ENCODE measurements around the gene ZSCAN23. TPM values are rescaled to one million over a fixed set of nuclear protein-coding genes. Genes with fewer than 3 reads are reported as not detected.
A peak's percentile ranks its signal among the peaks of the same experiment; 100 is the strongest.

The ZSCAN23 gene
- total and polyA plus RNA-seq, 9 of the 15 experiments (the other 6 are each of a cell fraction or from before 2014, with no cell fraction given) = 0.05 to 0.29 (median 0.21) TPM; not detected in 1

DNA sequence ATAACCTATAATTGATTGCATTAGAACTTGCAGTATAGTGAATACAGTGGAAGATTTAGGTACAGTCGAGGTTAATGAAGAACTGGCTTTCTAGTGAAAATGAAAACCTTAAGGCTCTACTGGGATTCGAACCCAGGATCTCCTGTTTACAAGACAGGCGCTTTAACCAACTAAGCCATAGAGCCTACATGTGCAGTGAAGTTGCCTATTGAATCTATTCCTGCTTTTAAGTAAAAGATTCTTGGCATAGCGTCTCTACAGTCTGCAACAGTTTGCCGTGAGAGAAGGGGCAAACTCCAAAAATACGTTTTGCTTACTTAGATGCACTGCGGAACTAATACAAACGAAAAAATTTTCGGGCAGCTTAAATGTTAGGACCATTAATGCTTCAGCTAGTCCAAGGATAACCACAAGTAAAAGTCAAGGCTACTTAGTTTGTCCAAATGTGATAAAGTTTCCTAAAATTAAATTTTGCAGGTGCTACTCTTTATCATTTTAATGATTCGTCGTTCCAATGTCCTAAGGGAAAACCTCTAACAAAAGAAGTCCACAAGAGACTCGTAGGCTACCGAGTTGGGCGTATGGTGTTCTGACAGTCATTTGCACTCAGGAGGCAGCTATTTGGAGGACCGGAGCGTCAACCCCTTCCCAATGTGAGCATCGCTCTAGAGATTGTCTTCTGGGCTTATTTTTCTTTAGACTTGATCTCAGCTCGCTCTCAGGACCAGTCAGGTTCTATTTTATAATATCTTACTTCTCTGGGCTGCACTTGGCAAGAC, 31.3 kb upstream of the ZSCAN23 start (continued):
- TF ChIP-seq, protein P1, sequence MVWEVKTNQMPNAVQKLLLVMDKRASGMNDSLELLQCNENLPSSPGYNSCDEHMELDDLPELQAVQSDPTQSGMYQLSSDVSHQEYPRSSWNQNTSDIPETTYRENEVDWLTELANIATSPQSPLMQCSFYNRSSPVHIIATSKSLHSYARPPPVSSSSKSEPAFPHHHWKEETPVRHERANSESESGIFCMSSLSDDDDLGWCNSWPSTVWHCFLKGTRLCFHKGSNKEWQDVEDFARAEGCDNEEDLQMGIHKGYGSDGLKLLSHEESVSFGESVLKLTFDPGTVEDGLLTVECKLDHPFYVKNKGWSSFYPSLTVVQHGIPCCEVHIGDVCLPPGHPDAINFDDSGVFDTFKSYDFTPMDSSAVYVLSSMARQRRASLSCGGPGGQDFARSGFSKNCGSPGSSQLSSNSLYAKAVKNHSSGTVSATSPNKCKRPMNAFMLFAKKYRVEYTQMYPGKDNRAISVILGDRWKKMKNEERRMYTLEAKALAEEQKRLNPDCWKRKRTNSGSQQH (CRISPR knock-in tag; IDR thresholded peaks at IDR 0.05) = peak; percentile 51; the same call in 1 of the 2 replicates
- TF ChIP-seq CSDE1 (IDR thresholded peaks at IDR 0.05) (peak in 1 of 2 experiments; percentile 84; a peak in 2 of 4 replicates), SOX6 (IDR thresholded peaks at IDR 0.05) (peak; percentile 71), PYGO2 (tag; IDR thresholded peaks at IDR 0.05) (no peak), HDAC1 (IDR thresholded peaks at IDR 0.05) (peak in 1 of 2 experiments; percentile 97; a peak in 3 of 4 replicates), GATAD2A (IDR thresholded peaks at IDR 0.05) (no peak), DACH1 (IDR thresholded peaks at IDR 0.05; ENCODE audit: partially characterized antibody) (no peak), NFATC3 (IDR thresholded peaks at IDR 0.05) (peak; percentile 92), FOXK2 (conservative IDR thresholded peaks at IDR 0.05 in 1 of 2, IDR thresholded peaks at IDR 0.05 in 1 of 2; ENCODE audit: low read depth in 2 of 2) (peak; percentile 89 to 95), HOXB6 (CRISPR knock-in tag; IDR thresholded peaks at IDR 0.05; ENCODE audit: borderline replicate concordance) (no peak), PHTF2 (CRISPR knock-in tag; IDR thresholded peaks at IDR 0.05) (no peak), EP300 (IDR thresholded peaks at IDR 0.05; ENCODE audit: low read length) (peak; percentile 87), SRSF7 (optimal IDR thresholded peaks at IDR 0.05; ENCODE audit: low read depth, low read length) (no peak), XRCC5 (IDR thresholded peaks at IDR 0.05; ENCODE audit: low read depth, low read length) (no peak), ZNF174 (CRISPR knock-in tag; IDR thresholded peaks at IDR 0.05) (no peak), TCF3 (CRISPR knock-in tag; IDR thresholded peaks at IDR 0.05) (no peak), ADNP (tag; IDR thresholded peaks at IDR 0.05) (peak; percentile 97), ZBTB7A (IDR thresholded peaks at IDR 0.05; ENCODE audit: borderline replicate concordance, control insufficient read depth, low read depth, low read length) (no peak), ZNF707 (CRISPR knock-in tag; conservative IDR thresholded peaks at IDR 0.05) (no peak)
- TF ChIP-seq, protein P2, sequence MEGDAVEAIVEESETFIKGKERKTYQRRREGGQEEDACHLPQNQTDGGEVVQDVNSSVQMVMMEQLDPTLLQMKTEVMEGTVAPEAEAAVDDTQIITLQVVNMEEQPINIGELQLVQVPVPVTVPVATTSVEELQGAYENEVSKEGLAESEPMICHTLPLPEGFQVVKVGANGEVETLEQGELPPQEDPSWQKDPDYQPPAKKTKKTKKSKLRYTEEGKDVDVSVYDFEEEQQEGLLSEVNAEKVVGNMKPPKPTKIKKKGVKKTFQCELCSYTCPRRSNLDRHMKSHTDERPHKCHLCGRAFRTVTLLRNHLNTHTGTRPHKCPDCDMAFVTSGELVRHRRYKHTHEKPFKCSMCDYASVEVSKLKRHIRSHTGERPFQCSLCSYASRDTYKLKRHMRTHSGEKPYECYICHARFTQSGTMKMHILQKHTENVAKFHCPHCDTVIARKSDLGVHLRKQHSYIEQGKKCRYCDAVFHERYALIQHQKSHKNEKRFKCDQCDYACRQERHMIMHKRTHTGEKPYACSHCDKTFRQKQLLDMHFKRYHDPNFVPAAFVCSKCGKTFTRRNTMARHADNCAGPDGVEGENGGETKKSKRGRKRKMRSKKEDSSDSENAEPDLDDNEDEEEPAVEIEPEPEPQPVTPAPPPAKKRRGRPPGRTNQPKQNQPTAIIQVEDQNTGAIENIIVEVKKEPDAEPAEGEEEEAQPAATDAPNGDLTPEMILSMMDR (IDR thresholded peaks at IDR 0.05 in 2 of 3, conservative IDR thresholded peaks at IDR 0.05 in 1 of 3; ENCODE audit: insufficient read depth in 2 of 3, low read depth in 1 of 3, low read length in 3 of 3) = peak in 1 of 3 experiments; percentile 13; a peak in 1 of 6 replicates
- TF ChIP-seq, protein P3, sequence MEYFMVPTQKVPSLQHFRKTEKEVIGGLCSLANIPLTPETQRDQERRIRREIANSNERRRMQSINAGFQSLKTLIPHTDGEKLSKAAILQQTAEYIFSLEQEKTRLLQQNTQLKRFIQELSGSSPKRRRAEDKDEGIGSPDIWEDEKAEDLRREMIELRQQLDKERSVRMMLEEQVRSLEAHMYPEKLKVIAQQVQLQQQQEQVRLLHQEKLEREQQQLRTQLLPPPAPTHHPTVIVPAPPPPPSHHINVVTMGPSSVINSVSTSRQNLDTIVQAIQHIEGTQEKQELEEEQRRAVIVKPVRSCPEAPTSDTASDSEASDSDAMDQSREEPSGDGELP (CRISPR knock-in tag; IDR thresholded peaks at IDR 0.05; ENCODE audit: borderline replicate concordance) = no peak
- TF ChIP-seq, protein P4, sequence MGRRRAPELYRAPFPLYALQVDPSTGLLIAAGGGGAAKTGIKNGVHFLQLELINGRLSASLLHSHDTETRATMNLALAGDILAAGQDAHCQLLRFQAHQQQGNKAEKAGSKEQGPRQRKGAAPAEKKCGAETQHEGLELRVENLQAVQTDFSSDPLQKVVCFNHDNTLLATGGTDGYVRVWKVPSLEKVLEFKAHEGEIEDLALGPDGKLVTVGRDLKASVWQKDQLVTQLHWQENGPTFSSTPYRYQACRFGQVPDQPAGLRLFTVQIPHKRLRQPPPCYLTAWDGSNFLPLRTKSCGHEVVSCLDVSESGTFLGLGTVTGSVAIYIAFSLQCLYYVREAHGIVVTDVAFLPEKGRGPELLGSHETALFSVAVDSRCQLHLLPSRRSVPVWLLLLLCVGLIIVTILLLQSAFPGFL (CRISPR knock-in tag; IDR thresholded peaks at IDR 0.05) = no peak
- TF ChIP-seq, protein P5, sequence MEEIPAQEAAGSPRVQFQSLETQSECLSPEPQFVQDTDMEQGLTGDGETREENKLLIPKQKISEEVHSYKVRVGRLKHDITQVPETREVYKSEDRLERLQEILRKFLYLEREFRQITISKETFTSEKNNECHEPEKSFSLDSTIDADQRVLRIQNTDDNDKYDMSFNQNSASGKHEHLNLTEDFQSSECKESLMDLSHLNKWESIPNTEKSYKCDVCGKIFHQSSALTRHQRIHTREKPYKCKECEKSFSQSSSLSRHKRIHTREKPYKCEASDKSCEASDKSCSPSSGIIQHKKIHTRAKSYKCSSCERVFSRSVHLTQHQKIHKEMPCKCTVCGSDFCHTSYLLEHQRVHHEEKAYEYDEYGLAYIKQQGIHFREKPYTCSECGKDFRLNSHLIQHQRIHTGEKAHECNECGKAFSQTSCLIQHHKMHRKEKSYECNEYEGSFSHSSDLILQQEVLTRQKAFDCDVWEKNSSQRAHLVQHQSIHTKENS (CRISPR knock-in tag; IDR thresholded peaks at IDR 0.05) = no peak
